Adipose tissue (tissue), 3 donors: ENCODE measurements around the gene MCTP1. TPM values are rescaled to one million over a fixed set of nuclear protein-coding genes. Genes with fewer than 3 reads are reported as not detected.
"Not testable (repeated sequence)": the region's sequence is repeated elsewhere in the genome, so short reads cannot be mapped to it uniquely, and the experiment has no call there.

Experiments used
- H3K27ac ChIP-seq: one replicate; pipeline ENCODE4 v1.5.1; 2013; ENCODE audit warnings: low read depth, low read length
- WGBS, 3 donors: extraction: QIAGEN DNeasy Blood & Tissue Kit; methylation state at CpG; one replicate each; pipeline ENCODE4 v1.1.7; 2013; 5-methylcytosine and 5-hydroxymethylcytosine counted together
- polyA plus RNA-seq, 3 donors: library from polyadenylated mRNA; stranded (reverse); fragments of 200-250 nt; gene quantifications; one replicate each; pipeline ENCODE4 v1.2.3, GENCODE V29; 2013
- donor health status: healthy with polysubstance abuse.
- donor health status: Bipolar disorder and iron deficiency.
- donor health status: healthy.

MCTP1 gene
- polyA plus RNA-seq, 3 donors = 1.5 to 14.9 (median 13.3) TPM

DNA sequence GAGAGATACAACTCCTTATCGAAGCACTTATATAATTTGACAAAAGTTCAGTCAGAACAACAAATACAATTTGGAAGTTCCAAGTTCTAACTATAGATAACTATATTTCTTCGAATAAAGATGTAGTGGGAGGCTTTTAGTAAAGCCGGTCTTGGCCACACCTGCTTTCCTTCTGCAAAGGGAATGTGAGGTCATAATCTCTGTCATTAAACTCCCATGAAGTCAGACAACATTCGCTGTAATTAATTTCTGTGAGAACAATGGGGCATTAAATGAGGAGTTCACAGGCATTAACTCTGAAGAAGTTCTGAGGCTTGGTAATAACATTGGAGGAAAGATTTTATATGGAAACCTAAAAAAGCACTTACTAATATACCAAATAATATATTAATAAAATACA is 67.5 kb downstream of the MCTP1 start:
- H3K27ac ChIP-seq = no peak overlapping the region
- whole genome bisulfite sequencing, 3 donors = 53 to 58% (median 55%) methylated on average over 4 of the region's 4 CpGs

DNA sequence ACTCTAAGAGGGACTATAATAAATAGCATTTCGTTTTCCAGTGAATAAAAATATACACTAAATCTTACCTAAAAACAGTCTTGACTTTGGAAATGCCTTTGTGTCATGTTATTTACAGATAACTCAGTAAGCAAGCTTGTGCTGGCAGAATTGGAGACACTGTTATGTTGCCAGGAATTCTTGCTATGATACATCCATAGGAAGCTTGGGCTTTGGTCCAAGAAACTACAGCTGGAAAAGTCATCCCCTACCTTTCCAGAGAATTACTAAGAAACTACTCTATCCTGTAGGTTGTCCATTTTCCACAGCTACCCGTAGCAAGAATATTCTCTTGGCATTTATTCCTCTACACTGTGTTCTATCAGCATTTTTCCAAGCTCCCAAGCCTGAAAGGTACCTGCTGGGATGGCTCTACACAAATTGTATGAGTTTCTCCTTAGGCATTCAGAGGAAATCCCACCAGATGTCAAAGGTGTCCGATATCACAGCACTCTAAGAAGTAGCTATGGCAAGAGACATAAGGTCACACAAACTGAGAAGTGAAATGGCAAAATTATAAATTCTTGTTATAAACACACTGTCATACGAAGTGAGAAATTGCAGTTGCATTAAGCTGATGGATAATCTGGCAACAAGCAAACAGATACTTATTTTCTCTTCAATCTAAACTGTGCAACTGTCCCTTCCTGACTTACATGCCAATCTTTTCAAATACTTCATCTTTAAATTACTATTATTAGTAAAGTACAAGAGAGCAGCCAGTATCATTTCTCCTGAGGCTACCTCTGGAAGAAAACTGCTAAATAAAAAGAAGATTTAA is 68.5 kb downstream of the MCTP1 start:
- 38 to 46% (median 44%) methylated on average over 4 of the region's 4 CpGs for WGBS, 3 donors
- no peak overlapping the region for H3K27ac ChIP-seq

DNA sequence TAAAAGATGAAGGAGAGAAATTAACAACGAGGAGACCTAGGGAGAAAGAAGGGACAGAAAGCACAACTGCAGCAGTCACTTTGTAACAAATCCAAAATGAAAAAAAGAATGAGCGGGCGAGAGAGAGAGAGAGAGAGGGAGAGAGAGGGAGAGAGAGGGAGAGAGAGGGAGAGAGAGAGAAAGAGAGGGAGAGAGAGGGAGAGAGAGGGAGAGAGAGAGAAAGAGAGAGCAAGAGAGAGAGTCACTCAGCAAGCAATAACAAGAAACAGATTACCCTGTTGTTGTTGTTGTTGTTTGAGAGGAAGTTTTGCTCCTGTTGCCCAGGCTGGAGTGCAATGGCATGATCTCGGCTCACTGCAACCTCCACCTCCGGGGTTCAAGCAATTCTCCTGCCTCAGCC is 77.1 kb downstream of the MCTP1 start:
- not testable (repeated sequence) for H3K27ac ChIP-seq
- WGBS, 3 donors = 84 to 89% (median 84%) methylated on average over 5 of the region's 5 CpGs

DNA sequence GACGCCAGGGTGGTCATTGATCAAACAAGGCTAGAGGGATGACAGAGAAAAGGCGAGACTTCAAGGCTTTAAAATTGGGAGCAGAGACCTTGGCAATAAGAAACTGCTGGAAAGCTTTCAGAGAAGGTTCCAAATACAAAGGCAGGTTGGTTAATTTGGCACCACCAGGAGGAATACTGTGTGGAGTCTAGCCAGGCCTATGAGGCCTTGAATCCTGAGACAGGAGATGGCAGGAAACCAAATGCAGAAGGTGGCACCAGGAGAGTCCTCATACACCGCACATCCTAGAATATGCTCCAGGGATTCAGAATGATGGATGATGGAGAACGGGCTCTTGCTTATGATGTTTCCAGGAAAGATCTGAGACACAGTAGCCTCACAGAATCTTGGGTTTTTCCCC is 90.0 kb downstream of the MCTP1 start:
- no peak overlapping the region for H3K27ac ChIP-seq
- 74 to 89% (median 81%) methylated on average over 4 of the region's 4 CpGs for WGBS, 3 donors

DNA sequence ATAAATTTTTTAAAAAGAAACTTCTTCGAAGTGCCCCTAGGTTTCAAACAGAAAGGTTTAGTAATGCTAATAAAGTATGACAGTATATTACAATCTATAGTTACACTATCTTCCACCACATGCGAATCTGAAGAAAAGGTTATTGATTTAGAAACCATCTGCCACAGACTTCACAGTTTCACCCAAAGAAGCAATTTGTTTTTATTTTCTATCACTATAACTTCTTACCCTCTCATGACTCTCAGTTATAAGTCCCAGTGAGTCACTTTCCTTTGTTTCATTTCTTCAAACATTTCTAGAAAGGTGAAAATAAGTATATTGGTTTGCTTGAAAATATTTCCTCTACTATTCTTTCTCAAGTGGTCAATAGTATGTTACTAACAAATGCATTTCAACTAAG is 93.6 kb downstream of the MCTP1 start:
- H3K27ac ChIP-seq = no peak overlapping the region
- 71 to 88% (median 88%) methylated on average over 2 of the region's 2 CpGs for WGBS, 3 donors

DNA sequence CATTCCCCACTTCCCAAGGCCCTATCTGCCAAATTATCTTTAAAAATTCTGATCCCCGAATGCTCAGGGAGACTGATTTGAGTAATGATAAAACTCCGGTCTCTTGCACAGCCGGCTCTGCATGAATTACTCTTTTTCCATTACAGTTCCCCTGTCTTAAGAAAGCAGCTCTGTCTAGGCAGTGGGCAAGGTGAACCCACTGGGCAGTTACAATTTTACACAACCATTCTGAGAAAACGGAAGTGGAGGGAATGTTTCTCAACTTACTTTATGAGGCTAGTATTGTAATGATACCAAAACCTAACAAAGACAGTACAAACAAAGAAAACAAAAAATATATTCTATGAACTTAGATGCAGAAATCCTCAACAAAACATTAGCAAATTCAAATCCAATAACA is 100.0 kb downstream of the MCTP1 start:
- no peak overlapping the region for H3K27ac ChIP-seq
- WGBS, 3 donors = 58 to 65% (median 63%) methylated on average over 4 of the region's 4 CpGs

DNA sequence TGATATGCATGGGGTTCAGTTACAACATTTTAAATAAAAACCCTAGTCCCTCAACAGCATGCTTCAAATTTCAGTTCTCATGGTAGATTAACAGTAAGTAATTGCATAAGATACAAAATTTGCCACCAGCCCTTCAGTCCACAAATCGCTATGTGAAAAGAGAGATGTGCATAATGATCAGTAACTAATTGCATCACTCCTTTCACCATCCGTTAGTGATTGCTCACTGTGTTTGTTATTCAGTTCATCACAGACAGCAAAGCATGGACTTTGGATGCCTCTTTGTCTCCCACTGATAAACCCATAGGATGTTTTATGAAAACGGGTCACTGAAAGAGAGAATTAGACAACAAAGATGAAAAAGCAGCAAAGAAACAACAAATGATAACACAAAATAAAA is 103.2 kb downstream of the MCTP1 start:
- H3K27ac ChIP-seq = no peak overlapping the region
- 48 to 75% (median 62%) methylated on average over 3 of the region's 3 CpGs for whole genome bisulfite sequencing, 3 donors

DNA sequence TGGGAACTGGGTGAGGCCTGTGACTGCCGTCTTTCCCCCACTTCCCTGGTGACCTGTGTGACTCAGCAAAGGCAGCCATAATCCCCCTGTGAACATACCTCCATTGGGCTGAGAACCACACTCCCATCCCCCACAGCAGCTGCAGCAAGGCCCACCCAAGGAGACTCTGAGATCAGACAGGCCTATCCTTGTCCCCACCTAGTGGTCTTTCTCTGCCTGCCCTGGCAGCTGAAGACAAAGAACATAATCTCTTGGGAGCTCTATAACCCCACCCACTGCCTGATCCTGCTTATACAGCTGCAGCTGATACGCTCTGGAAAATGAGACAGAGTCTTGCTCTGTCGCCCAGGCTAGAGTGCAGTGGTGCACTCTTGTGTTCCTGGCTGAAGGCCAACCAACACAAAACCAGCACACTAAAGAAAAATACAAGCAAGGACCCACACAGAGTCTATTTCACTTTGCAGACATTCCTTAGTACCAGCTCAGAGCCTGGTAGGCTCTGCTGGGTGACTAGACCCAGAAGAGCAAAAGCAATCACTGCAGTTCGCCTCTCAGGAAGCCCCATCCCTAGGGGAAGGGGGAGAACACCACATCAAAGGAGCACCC is 106.7 kb downstream of the MCTP1 start:
- H3K27ac ChIP-seq = no peak overlapping the region
- 48 to 60% (median 50%) methylated on average over 4 of the region's 4 CpGs for WGBS, 3 donors

DNA sequence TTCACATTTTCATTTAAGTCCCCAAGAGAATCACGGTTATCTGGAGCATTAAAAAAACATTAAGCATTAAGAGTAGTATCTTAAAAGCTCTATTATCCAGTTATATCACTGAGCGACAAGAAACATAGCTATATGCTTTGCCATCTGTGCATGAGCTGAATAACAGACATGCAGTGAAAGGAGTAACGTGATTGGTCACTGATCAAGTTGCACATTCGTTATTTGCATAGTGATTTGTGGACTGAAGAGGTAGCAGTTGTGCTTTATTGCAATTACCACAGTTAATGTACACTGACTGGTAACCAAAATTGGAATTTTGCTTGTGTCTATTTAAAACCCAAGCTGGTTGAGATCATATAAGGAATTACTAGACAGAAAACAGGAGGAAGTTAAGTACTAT is 107.4 kb downstream of the MCTP1 start:
- H3K27ac ChIP-seq = no peak overlapping the region
- 85 to 94% (median 92%) methylated on average over 4 of the region's 4 CpGs for WGBS, 3 donors

DNA sequence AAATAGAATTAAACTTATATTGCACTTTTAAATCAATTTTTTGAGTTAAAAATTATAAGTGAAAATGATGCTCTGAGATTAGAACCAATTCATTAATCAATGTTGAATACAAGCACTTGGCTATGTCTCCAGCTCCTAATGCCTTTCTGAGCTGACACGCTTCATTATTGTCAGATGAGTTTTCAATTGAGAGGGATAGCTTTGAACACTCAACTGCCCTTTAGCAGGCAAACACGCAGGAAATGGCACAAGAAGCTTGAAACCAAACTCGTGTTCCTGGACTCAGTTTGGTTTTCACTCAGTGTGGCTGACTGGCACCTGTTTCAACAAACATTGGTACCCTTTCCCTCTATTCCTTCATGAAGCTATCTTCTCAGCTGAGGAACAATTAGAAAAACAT is 109.8 kb downstream of the MCTP1 start:
- WGBS, 3 donors = 41 to 58% (median 56%) methylated on average over 3 of the region's 3 CpGs
- no peak overlapping the region for H3K27ac ChIP-seq

DNA sequence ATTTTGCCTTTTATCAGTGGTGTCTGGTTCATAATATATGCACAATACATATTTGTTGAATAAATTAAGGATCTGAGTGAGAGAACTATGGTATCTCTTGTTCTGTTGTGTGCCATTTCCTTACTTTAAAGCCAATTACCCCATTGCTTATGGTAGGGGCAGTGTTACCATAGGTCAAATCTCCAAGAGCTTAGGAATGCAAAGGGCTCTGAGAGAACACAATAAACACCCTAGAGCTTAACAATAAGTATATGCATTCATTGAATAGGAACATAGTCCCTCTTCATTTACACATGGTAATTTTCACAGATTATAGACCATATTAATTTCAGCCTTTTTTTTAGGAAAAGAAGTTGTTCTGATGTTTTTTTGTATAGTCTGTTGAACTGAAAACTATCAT is 112.2 kb downstream of the MCTP1 start:
- H3K27ac ChIP-seq = no peak overlapping the region

DNA sequence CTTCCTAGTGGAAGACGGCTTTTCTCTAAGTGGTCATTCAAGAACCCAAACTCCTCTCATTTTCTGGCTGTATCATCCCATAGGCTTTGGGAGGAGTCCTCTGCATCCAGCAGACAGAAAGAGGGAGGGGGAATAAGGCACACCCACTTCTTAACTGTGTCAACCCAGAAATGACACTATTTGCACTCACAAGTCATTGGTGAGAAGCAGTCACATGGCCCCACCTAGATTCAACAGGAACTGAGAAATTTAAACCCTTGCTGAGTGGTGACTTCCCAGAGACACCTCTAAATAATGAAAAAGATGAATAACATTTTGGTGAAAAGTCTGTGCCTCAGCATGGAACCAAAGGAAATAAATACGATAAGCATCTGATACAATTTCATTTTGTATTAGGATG is 120.0 kb downstream of the MCTP1 start:
- 89 to 97% (median 92%) methylated on average over 2 of the region's 2 CpGs for WGBS, 3 donors
- no peak overlapping the region for H3K27ac ChIP-seq

DNA sequence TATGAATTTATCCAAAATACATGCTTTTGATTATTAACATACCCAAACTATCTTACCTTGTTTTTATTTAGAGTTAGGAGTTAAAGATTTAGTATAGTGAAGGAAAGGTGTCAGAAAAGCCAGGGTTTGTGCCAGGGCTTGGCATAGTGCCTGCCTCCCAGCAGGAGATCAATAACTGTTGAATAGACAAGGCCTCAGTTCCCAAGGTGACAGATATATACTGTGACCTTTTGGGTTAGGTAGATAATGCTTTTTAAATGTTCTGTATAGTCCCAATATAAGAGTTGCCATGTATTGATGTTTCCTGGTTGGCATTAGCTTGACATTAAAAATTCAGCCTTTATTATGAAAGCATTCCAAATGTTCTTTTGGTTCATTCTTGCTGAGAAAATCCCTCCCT is 121.8 kb downstream of the MCTP1 start:
- H3K27ac ChIP-seq = no peak overlapping the region

DNA sequence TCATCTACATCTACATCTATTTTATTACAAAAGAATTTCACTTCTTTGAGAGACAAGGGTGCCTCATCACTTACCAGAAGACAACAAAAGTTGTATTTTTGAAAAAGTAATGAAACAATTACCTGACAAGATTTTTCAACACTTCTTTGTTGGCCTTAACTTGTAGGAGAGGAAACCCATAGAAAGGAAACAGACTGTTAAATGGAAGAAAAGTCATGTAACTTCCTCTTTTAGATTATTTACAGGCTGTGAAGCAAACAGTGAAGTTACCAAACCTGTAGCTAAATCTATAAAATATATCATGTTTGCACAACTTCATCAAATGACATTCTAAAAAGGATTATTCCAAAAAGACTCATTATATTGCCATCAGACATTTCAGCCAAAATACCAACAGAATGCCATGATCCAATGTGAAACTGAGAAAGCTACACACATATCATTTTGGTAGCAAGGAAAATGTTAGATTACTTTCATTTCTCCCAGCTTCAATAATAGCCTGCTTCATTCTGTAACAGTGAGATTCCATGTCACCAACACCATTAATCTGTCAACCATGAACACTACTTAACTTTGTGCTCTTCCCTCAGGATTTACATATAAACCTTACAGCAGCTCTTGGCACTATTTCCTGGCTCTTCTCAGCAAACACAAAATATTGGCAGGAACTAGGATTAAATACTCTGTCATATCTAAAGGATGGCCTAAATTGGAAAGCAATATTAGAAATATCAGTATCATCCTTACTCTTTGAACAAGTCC is 122.5 kb downstream of the MCTP1 start:
- no peak overlapping the region for H3K27ac ChIP-seq

DNA sequence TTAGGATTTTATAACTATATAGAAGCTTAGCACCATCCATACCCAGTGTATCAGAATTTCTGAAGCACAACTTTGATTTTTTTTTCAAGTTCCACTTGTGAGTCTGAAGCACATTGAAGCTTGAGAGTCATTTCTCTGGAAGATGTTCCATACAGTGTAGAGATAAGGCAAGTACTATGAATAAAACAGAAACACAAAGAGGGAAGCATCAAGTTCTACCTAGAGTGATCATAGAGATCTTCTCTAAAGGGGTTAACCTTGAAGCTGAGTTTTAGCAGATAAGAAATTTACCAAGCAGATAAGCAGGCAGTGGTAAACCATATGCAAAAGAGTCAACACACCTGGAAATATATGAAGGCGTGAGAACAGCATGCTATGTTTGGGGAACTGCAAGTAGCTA is 125.3 kb downstream of the MCTP1 start:
- WGBS, 3 donors = 50 to 95% (median 82%) methylated on average over 1 of the region's 1 CpG
- H3K27ac ChIP-seq = no peak overlapping the region

DNA sequence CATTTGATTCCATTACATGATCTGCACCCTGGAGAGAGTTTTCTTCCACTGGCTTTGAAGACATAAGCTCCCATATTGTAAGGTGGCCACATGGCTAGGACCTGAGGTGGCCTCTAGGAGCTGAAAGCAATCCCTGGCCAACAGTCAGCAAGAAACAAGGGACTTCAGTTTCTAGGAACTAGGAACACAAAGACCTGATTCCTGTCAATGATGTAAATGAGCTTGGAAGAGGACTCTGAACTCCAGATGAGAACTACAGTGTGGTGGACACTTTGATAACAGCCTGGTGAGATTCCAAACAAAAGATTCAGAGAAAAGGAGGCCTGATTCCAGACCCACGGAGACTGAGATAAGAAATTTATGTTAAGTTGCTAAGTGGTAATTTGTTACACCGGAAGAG is 129.0 kb downstream of the MCTP1 start:
- 52 to 71% (median 66%) methylated on average over 2 of the region's 2 CpGs for WGBS, 3 donors
- no peak overlapping the region for H3K27ac ChIP-seq

DNA sequence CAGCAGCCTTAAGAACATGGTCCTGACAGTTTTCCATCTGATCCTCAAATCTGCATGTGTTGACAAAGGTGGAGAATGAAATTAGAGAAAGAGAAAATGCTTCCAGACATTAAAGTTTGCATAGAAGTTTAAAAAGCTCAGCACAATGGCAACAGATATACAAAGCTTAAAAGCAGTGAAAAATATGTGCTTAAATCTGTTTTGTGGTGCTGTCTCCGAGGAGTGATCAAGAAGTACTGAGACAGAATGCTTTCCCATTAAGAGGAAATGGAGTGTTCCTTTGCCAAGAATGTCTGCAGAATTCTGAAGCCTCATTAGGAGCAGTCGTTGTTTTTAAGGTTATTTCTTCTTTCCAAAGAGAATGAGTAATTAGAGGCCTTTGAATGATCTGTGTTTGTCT is 131.4 kb downstream of the MCTP1 start:
- no peak overlapping the region for H3K27ac ChIP-seq
- 35 to 43% (median 43%) methylated on average over 2 of the region's 2 CpGs for WGBS, 3 donors

DNA sequence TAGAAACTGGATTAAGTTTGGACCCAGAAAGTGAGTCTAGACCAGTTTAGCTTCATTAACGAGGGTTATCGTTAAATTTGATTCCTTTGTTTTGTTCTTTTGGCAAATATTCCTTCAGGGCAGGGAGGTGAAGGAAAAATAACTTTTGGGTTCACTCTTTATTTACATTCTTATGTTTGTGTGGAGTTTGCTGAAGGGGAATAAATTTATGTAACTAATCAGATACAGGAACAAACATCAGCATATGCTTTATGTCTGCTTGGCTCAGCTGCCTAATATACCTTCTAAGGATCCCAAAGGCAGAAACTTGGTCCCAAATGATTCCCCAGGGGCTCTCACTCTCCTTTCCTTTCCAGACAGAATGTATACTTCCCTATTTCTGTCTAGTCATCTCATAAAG is 132.4 kb downstream of the MCTP1 start:
- WGBS, 3 donors = 48 to 72% (median 63%) methylated on average over 2 of the region's 2 CpGs

DNA sequence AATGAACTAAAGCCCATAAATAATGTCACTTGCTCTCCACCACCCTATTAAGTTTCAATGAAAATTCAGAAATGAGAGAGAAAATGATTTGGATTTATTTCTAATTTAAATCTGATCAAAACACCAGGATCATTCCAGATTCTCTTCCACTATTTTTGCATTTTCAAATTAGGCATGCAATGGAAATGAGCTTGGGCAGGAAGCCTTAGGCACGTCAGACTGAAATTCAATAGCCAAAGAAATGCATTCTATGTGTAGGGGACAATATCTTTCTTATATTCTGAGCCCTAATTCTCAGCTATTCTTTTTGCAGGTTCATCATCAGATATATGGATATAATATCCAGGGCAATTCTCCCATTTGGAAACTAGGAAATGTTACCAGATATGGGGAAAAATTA is 132.8 kb downstream of the MCTP1 start:
- no peak overlapping the region for H3K27ac ChIP-seq
- 42 to 57% (median 53%) methylated on average over 1 of the region's 1 CpG for WGBS, 3 donors

More for the DNA sequence above, 132.4 kb downstream of the MCTP1 start:
- no peak overlapping the region for H3K27ac ChIP-seq

DNA sequence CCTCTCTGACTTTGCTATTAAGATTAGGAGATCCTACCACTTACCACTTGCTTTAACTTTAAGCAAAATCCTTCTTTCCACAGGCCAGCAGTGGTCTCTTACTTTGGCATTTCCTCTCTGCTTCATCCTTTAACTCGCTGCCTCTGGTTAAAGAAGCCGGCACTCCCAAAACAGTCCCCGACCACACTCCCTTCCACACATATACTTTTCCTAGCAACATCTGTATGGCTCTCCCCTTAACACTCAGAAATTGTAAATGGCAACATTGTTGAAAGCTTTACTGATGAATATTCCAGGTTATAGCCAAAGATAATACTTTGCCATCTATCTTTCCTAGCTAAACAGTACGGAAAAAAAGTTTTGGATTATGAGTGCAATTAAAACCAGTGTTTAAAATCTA is 133.2 kb downstream of the MCTP1 start:
- no peak overlapping the region for H3K27ac ChIP-seq
- WGBS, 3 donors = 75 to 93% (median 84%) methylated on average over 4 of the region's 4 CpGs
